Skin of body (tissue), 2 donors: ENCODE data around the gene RACK1. TPM values are rescaled to one million over a fixed set of nuclear protein-coding genes. Genes with fewer than 3 reads are reported as not detected.

Experiments used
- DNase-seq: peaks from one replicate; lab custom pipeline; 2025; lab: John Stamatoyannopoulos, UW
- total RNA-seq: library from RNA; depleted of rRNA; stranded (reverse); fragments of >200 nt; gene quantifications from one replicate; pipeline ENCODE4 v1.2.3, GENCODE V29; 2014

RACK1 gene
- total RNA-seq, 1 donor from 2014 or later, result 2,753 TPM

DNA sequence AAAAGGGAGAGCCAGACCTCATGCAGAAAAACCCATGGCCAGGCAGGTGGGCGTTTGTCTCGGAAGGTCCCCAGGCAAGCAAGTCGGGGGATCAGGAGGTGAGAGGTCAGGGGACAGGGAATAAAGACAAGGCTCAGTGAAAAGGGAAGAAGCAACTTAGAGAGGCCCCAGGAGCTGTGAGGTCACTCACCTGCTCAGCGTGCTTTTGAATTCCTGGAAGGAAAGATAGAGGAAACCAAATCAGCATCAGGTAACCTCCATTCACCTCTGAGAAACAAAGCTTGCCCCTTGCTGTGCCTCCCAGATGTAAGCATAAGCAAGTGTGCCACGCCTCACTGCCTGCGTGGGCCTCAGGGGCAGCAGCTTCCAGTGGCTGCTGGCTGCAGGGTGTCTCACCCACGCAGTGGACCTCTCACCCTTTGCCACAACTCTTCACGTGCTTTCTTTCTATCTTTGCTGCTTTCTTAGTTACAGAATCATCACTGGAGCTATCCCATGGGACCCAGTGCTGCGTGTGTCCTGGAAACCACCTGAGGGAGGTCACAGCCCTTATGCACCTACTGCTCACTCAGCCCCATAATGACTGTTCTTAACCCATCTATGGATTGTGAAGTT, 44.7 kb downstream of the RACK1 start:
- DNase-seq, result no peak

DNA sequence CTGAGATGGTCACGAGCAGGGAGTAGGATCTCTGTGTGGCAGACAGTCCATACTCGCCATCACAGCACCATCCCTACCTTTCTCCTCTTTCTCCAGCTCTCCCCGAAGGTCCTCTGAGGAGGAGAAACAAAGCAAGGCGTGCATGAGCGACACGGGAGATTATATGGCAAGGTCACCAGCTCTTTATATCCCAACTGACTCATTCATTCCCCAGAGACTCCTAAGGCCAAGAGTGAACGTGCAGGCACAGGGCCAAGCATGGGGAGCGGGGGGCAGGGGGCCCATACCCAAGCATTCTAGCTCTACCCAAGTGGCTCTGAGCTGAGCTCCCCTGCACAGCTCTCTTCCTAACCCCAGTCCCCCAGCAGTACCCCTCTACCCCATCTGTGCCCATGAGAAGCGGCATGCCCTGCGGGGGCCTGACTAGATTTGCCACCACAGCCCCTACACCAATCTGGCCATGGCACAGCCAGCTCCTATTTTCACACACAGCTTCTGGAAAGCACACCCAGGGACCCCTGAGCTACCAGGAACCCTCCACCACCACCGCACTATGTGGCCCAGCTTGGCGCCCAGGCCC, 45.5 kb downstream of the RACK1 start:
- DNase-seq, result no peak

DNA sequence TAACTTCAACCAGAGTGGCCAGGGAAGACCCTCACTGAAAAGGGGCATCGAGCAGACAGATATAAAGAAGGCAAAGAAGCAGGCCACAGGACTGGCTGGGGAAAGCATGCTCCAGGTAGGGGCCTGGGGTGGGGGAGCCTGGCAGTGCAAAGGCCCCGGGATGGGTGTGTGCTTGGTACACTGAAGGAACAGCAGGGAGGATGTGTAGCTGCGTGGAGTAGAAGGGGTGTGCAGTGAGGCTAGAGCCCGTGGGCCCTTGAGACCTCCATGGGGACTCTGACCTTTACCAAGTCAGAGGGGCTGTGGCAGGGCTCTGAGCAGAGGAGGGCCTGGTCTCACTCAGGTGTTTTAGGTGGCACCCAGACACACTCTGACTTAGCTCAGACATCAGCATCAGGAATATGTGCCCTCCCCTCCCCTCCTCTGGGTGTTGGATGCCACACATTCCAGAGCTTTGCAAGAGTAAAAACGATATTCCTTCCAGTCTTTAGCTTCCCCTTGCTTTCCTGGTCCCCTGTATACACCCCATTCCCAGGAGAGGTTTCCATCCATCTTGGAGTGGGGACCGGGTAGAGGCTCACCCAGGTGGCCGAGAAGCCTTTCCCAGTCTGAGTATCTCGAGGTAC, 46.3 kb downstream of the RACK1 start:
- DNase-seq, result no peak

DNA sequence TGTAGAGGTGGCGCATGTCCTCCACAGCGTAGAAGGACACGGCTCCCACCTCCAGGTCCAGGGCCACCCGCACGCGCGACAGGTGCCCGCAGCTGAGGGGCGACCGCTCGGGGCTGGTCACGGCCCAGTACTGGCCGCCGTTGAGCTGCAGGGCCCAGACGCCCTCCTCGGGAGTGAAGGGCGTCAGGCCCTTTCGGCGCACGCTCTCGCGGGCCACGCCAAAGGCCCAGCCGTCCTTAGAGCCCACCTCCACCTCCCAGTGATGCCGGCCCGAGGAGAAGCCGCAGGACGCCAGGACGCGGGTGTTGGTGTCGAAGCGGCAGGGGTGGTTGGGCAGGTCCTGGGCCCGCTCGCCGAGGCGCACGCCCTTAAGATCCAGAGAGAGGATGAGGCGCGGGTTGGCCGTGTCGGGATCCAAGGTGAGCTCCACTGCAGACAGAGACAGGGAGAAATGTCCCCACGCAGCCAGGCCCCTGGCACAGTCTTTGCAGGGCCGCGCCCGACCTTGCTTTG, 48.4 kb downstream of the RACK1 start:
- no peak for DNase-seq

DNA sequence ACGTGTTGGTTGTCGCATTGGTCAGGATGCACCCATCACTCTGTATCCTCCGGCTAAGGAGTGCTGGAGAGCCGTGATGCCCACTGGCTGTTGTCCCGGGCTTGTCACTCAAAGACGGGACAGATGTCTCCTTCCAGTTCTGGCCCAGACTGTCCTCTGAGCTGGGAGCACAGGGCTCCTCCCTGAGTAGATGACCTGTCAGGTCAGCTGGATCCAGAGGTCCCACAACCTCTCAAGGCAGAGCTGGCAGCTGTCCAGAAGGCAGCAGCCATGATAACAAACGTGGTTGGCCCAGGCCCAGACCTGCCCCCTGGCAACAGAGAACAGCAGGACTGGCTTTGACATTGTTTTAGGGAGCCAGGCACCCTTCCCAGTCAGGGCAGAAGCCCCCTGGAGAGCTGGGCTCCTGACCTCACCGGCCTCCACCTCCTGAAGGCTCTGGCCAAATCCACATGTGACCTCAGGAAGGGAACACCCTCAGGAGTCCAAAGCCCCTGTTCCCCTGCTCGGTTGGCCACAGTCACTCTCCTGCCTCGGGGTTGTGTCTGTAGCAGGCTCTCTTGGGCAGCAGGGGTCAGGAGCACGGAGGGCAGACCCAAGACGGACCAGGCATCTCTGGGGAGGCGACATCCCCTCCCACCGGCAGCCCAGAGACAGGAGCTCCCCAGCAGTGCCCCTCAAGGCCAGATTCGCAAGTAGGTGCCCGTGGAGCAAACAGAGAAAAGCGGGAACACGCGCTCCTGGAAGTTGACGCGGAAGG, 49.0 kb downstream of the RACK1 start:
- DNase-seq, result no peak

DNA sequence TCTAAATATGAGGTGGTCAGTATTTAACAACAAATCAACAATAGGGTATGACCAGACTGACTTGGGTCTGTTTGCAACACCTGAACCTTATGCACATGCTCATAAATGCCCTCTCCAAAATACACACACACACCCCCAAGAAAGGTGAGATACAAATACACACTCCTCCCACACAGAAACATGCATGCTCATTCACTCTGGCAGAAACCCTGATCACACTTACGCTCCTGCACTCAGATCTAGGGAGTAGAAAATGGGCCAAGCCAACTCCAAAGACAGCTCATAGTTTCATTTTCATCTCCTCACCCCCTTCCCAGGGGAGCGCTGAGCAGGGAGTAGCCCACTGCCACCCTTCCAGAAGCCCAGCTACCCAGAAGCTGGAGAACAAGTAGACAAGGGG, 50.0 kb downstream of the RACK1 start:
- DNase-seq, result no peak

DNA sequence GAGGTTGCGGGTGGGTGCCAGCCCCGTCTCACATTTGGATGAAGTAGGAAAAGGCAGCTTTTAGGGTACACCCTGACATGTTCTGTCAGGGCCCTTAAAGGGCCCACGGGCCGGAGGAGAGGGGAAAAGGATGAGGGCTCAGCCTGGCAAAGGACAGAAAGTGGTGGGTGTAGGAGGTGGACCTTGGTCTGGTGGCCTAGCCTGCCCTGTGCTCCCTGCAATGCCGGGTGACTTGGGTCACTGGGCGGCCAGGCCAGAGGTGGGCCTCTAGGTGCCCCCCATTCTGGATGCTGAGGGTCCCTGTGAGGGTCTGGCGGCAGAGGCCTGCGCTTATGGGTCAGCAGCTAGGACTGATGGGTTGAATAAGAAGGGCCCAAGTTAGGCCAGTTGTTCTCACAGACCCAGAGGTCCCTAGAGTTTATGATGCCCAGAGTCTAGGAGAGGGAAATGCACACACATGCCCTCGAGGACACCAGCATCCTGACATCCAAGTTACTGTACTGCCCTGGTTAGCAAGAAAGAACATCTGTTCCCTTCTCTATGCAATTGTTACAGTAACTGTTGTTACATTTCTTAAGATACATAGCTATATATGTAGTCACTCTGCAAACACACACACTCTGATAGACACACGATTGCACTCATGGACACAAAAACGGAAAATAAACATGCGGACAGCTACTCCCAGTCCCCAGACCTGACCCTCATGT, 51.2 kb downstream of the RACK1 start:
- no peak for DNase-seq

DNA sequence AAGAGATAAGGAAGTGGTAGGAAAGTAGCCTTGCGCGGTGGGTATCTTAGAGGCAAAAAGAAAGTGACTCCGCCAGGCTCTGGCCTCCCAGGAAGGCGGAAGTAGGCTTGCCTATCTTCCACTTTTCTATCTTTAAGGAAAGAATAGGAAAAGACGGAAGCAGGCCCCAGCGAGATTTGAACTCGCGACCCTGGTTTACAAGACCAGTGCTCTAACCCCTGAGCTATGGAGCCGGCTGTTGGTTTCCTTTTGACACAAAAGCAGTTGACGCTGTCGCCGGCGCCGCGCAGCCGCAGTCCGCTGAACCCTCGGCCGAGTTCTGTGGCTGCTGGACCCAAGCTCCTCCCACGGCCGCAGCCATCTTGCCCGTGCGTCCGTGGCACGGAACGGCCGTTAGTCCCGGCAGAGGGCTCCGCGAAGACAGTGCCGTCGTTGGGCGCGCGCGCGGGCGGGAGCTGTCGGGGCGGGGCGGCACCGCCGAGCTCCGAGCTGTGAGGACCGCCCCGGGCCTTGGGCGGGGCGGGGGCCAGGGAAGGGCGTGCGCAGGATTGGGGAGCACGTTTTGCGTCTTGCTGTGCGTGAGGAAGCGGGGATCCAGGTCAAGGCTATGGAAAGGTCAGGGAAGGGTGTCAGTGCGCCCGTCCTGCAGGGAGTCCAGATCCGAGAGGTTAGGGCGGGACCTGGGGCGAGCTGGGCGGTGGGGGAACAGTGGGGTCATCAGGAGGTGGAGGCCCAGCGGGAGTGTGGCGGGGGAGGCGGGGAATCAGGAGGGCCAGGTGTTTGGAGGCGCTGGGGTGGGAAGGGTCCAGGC, 52.0 kb downstream of the RACK1 start:
- DNase-seq, result no peak

DNA sequence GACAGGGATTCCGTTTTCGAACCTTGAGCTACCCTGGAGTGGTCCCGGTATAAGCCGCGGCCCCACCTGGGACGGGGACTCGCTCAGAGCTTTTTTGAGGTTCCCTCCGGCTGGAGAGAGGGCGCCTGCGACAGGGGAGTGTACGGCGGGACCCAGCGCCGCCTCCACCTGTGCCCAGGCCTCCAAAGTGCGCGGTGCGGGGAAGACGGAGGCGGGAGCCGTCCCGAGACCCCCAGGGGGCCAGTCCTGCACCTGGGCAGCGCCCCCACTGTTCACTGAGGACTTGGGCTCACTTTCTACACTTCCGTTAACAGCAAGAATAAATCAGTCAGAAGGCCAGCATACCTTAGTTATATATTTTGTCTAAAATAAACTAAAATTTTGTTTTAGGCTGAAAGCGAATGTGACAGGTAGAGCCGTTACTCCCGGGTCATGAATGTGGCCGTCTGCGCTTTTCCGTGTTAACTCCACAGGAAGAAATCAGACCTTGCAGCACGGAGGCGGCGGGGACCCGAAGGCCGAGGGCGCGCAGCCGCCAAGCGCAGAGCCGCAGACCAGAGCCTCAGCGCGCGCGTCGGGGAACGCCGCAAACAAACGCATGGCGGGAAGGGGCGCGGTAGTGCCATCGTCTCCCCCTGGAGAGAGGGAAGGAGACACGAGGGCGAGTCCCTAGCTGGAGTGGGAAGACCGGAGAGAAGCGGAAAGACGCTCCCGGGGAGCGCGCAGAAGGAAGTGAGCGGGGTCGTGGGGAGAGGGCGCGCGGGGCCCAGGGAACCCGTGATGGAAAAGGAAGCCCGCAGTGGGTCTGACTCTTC, 52.8 kb downstream of the RACK1 start:
- no peak for DNase-seq

DNA sequence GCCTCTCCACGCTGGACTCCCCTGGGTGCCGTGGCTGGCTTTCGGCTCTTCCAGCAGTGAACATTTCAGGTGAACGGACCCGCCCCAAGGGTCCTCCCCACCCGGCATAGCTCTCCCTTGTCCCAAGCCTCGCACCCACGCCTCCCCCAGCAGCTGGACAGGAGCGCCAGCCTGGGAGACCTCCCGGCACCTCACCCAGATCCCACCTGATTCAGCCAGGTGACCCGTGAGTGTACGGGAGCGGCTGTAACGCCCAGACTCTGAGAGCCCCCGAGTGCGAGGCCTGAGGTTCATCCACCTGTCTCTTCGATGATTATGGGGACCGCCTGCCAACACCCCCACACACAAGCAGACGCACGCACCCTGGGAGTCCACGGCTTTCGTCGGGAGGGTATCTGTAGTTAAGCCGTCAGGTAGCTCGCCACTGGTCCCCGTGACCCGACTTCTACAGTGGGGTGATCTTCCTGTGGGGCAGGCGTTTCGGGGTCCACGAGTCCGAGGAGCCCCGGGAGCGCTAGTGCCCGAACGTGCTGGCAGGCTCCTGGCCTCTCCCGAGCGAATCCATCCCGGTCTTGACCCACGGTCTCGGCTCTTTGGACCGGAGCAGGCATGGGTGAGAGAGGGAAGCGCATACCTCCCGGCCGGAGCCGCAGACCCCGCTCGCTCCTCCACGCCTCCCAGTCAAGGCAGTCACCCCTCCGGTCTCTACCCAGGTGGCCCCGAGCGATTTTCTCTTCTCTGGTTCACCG, 53.6 kb downstream of the RACK1 start:
- DNase-seq, result no peak

DNA sequence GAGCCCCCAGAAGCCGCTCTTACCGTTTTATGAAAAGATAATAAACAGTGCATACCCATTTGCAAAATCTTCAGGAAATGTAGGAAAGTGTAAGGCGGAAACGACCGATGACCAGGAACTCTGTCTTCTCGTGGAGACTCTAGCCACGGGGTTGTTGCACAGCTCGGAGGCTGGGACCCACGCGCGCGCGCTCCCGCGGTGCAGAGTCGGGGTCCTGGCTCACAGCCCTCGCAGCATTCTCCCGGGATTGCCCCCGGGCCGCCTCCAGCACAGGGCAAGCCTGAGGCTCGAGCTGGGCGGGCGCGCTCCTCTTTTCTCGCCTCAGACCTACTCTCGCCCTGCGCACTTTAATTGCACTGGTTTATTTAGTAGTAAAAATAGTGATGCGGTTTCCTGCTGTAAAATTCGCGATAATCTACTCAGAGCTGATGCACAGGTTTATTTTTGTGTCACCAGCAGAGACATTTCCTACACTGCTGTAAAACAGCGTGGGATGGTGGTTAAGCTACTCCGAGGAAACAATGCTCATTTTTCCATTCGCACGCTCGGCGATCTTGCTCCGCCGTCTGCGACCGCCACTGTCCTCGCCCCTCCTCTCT, 54.2 kb downstream of the RACK1 start:
- no peak for DNase-seq

DNA sequence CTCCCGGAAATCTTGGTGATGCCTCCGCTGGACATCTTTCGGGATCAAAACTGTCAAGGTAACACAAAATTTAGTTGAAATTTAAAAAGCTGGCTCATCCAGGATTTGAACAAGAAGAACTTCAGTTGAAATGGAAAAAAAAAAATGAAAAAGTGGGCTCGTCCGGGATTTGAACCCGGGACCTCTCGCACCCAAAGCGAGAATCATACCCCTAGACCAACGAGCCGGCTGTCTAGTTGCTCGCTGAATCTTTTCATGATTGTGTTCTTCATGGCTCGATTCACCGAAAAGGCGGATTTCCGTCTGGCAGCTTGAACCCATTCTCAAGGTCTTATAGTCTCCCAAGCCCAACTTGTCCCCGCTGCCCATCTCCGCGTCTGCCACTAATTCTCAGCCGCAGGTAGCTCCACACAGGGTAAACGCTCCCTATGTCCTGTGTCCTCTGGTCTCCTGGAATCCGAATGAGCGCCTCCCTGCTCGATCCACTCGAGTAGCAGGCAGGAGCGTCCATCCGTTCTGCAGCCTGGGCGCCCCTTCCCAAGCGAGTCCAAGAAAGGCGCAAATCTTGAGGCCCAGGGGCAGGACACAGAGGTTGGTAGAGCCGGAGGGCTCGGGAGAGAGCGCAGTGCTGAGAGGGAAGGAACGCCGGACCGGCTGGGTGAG, 54.9 kb downstream of the RACK1 start:
- no peak for DNase-seq

DNA sequence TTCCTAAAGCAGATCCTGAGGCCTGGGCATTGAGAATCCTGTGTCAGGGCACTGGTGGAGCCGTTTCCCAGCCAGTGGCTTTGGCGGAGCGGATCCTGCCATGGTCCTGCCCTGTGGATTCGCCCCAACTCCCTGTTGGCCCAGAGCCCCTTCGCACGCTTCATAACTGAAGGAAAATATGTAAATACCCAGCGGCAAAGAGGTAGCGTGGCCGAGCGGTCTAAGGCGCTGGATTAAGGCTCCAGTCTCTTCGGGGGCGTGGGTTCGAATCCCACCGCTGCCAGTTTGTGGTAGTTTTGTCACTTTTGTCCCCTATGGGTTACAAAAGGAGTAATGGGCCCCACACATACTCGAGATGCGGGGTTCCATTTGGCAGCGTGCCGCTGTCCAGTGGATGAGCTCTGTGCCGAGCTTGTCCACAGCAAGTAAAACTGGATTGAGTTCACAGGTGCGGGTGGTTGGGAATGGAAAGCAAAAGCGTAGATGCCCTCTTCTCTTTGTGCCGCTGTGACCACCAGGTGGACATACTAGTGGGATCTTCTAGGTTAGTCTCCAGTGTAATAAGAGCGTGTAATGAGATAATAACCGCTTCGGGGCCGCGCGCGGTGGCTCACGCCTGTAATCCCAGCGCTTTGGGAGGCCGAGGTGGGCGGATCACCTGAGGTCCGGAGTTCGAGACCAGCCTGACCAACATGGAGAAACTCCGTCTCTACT, 56.0 kb downstream of the RACK1 start:
- no peak for DNase-seq

DNA sequence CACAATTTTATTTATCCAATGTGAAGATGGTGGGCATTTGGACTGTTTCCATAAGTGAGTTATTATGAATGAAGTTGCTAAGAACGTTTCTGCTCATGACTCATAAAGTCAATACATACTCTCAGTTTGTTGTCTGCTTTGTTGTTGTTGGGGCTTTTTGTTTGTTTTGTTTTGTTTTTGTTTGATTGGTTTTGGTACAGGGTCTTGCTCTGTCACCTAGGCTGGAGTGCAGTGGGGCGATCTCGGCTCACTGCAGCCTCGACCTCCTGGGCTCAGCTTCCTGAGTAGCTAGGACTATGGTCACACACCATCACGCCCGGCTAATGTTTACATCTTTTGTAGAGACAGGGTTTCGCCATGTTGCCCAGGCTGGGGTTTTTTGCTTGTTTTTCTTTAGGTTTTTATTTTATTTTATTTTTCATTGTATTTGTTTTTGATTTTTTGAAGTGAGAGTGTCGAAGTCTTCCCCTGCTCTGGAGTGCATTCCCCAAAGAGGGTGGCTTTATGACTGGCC, 56.7 kb downstream of the RACK1 start:
- no peak for DNase-seq
